ENCODE data around the gene SYT3. TPM values are rescaled to one million over a fixed set of nuclear protein-coding genes. Genes with fewer than 3 reads are reported as not detected.

The SYT3 gene
- total and polyA plus RNA-seq, 2 of the 8 experiments (the other 6 are each of a cell fraction or from before 2014, with no cell fraction given): 6.7 to 17.3 TPM

DNA sequence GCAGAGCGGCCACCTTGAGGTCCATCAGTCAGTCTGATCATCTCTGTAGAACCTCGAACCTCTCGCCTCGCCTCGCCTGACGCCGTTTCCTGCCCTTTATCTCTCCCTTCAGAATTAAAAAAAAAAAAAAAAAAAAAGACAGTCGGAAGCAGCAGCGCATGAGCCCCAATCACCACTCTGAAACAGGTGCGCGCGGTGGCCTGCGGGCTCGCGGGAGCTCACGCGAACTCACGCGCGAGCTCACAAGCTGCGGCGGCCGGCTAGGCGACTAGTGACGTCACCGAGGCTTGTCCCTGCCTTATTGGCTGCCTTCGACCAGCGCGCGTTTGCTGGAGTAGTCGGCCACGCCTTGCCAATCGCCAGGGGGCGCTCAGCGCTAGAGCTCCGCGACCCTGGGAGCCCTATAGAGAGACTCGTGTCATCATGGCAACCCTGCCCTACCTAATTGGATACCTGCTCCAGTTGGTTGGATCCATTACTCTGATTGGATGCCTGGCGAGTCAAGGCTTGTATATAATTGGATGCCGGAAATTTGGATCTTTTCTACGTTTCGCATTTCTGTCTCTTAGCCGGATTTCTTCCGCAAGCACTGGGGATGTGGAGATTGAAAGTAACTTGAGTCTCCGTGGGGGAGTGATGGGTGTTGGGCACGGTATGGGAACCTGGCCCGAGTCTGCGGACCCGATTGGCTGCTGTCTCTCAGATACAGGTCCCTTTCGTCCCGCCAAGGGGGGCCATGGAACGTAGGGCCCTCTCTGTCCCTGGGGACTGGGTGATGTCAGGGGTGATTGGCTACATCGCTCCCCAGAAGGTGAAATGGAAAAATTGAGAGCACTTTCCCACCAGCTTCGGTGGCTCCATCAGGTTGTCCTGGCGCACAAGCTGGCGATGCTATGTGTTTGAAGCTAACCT, 31.6 kb downstream of the SYT3 start:
- POLR2A ChIA-PET (ENCODE audit: partially characterized antibody): interaction anchor here (0.6 to 1.1 kb wide), 7 partner anchors 20 to 340 kb away, joined by 3 to 7 read pairs (median 3); no protein-coding TSS in a partner anchor
- DNase-seq (ENCODE audit: low read depth in 1 of 2, low spot score in 2 of 2) (peak; percentile 97 to 99), FAIRE-seq (peak; percentile 82)
- H3K79me1 ChIP-seq (ENCODE audit: low read depth, low read length): no peaks in the 10 kb centered on the region
- no peak overlapping the region for H2AK5ac ChIP-seq (ENCODE audit: low read depth, low read length)
- H3K23ac ChIP-seq (ENCODE audit: insufficient read length): no peak overlapping the region
- H4K20me1 ChIP-seq (replicated peaks in 1 of 2; ENCODE audit: control insufficient read depth in 1 of 2, insufficient read depth in 2 of 2, low read length in 2 of 2): no peaks in the 10 kb centered on the region
- 28% methylated on average over 45 of the region's 56 CpGs; no CpG with 5 or more reads in 1 of the 2 experiments for WGBS, 2 experiments (ENCODE audit: extremely low coverage in 1 of 2, insufficient coverage in 1 of 2, insufficient read length in 1 of 2, insufficient replicate concordance in 2 of 2, low coverage in 1 of 2, low lambda C conversion rate in 2 of 2, missing lambda C conversion rate in 1 of 2)
- H3K23me2 ChIP-seq (ENCODE audit: low read depth, low read length): no peaks in the 10 kb centered on the region; the same call in 1 of the 2 replicates
- H4K91ac ChIP-seq (replicated peaks; ENCODE audit: insufficient read length, low read length): peak overlapping the region; percentile 39
- peaks cover 0 to 4% (median 3%) of the 10 kb centered on the region in 4 experiments; a peak in 5 of 7 replicates for H3K4me1 ChIP-seq (replicated peaks in 1 of 4; ENCODE audit: control insufficient read depth in 3 of 4, insufficient read depth in 4 of 4, low read length in 3 of 4)
- no peak overlapping the region for H4K5ac ChIP-seq (ENCODE audit: insufficient read length, low read depth, low read length)
- no peak overlapping the region for H3K18ac ChIP-seq (ENCODE audit: extremely low read depth, low read length)
- no peak overlapping the region for H2BK15ac ChIP-seq (ENCODE audit: low read length)
- H2BK12ac ChIP-seq (ENCODE audit: low read depth, low read length): peak overlapping the region; percentile 81
- H4K8ac ChIP-seq (ENCODE audit: extremely low read depth, insufficient read depth, low read length): peak overlapping the region; percentile 75; the same call in 1 of the 2 replicates
- H3K14ac ChIP-seq (ENCODE audit: insufficient read length): no peak overlapping the region
- no peaks in the 10 kb centered on the region for H3K79me2 ChIP-seq (ENCODE audit: control insufficient read depth in 1 of 2, insufficient read depth in 2 of 2, low read length in 2 of 2)
- H3K36me3 ChIP-seq (ENCODE audit: control insufficient read depth in 2 of 4, insufficient read depth in 4 of 4, low read length in 3 of 4): no peaks in the 10 kb centered on the region
- H3K56ac ChIP-seq (replicated peaks; ENCODE audit: insufficient read length, low read depth, low read length): no peak overlapping the region
- H3K4me2 ChIP-seq (ENCODE audit: insufficient read depth in 1 of 2, low read depth in 2 of 2, low read length in 2 of 2): peak overlapping the region; percentile 32 to 79
- H2BK120ac ChIP-seq (replicated peaks; ENCODE audit: low read depth, low read length): no peak overlapping the region
- no peak overlapping the region; a peak in 2 of 7 replicates for H3K9ac ChIP-seq (replicated peaks in 1 of 4; ENCODE audit: extremely low read depth in 1 of 4, low read depth in 3 of 4, low read length in 3 of 4)
- H2BK20ac ChIP-seq (ENCODE audit: low read length): no peak overlapping the region
- H2BK5ac ChIP-seq (ENCODE audit: low read depth, low read length): no peak overlapping the region
- H3K27ac ChIP-seq (ENCODE audit: low read depth, low read length): no peak overlapping the region
- H2AFZ ChIP-seq (ENCODE audit: low read length): peak overlapping the region; percentile 45
- H3K9me3 ChIP-seq (ENCODE audit: insufficient read depth in 2 of 2, low read depth in 1 of 2, low read length in 1 of 2): peaks cover 0 to 9% of the 10 kb centered on the region in 2 experiments; a peak in 2 of 4 replicates
- CTCF ChIA-PET (ENCODE audit: partially characterized antibody): interaction anchor here (0.6 to 1.5 kb wide), 16 partner anchors 11 to 175 kb away, joined by 3 to 14 read pairs (median 4); partner anchors contain the start of gene CLEC11A
- peaks cover 3 to 17% (median 13%) of the 10 kb centered on the region in 4 experiments for H3K27me3 ChIP-seq (replicated peaks in 1 of 4; ENCODE audit: control insufficient read depth in 3 of 4, extremely low read depth in 1 of 4, insufficient read depth in 3 of 4, low read length in 3 of 4)
- peak overlapping the region; percentile 16 to 54 (median 30); a peak in 7 of 8 replicates for H3K4me3 ChIP-seq (ENCODE audit: extremely low read depth in 1 of 4, insufficient read depth in 2 of 4, low read depth in 3 of 4, low read length in 4 of 4)
- H3K4ac ChIP-seq (replicated peaks; ENCODE audit: insufficient read length, low read depth, low read length): no peak overlapping the region
- TF ChIP-seq SRF (IDR thresholded peaks at IDR 0.05; ENCODE audit: low read depth, low read length) (no peak), JUND (IDR thresholded peaks at IDR 0.05; ENCODE audit: low read length) (peak; percentile 88), TCF12 (IDR thresholded peaks at IDR 0.05; ENCODE audit: low read depth, low read length) (no peak), HDAC6 (IDR thresholded peaks at IDR 0.05; ENCODE audit: low read depth, low read length) (no peak), RBBP5 (IDR thresholded peaks at IDR 0.05; ENCODE audit: borderline replicate concordance, low read depth, low read length) (no peak), CHD1 (IDR thresholded peaks at IDR 0.05; ENCODE audit: low read depth, low read length) (no peak), SUZ12 (IDR thresholded peaks at IDR 0.05; ENCODE audit: low read length) (no peak)
- TF ChIP-seq, protein P1, sequence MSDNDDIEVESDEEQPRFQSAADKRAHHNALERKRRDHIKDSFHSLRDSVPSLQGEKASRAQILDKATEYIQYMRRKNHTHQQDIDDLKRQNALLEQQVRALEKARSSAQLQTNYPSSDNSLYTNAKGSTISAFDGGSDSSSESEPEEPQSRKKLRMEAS (IDR thresholded peaks at IDR 0.05): peak; percentile 80
- TF ChIP-seq, protein P2, sequence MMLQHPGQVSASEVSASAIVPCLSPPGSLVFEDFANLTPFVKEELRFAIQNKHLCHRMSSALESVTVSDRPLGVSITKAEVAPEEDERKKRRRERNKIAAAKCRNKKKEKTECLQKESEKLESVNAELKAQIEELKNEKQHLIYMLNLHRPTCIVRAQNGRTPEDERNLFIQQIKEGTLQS (IDR thresholded peaks at IDR 0.05; ENCODE audit: insufficient read depth, low read depth, low read length): no peak

Measured in H1 (cell line).